GM18907 (cell line): Measurements from ENCODE around the gene PRKCZ.

Experiments used
- ATAC-seq: cut with Tn5 transposase; IDR thresholded peaks from one replicate; pipeline ENCODE4 v1.9.1; 2021; ENCODE audit warnings: mild to moderate bottlenecking, moderate library complexity; ENCODE audit not compliant: unreplicated experiment

The PRKCZ gene

DNA sequence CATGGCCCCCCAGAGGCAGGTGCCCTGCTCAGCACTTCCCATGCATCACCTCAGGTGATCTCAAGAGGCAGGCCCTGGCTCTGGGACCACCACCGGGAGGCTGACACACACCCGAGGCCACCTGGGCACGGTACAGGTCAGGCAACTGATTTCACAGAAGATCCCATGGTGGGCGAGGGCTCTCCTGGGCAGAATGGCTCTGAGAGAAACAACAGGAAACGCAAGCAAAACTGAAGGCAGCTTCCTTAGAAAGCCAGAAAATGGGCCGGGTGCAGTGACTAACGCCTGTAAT, 166.5 kb downstream of the PRKCZ start:
- no peak for ATAC-seq

DNA sequence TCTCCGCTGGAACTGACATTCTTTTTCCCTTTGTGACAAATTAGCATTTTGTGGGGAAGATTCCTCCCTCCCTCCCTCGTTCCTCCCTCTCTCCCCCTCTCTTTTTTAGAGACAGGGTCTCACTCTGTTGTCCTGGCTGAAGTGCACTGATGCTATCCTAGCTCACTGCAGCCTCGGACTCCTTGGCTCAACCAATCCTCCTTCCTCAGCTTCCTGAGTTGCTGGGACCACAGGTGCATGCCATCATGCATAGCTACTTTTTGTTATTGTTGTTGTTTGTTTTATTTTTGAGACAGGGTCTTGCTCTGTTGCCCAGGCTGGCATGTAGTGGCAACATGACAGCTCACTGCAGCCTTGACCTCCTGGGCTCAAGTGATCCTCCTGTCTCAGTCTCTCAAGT, 171.1 kb downstream of the PRKCZ start:
- ATAC-seq: no peak

DNA sequence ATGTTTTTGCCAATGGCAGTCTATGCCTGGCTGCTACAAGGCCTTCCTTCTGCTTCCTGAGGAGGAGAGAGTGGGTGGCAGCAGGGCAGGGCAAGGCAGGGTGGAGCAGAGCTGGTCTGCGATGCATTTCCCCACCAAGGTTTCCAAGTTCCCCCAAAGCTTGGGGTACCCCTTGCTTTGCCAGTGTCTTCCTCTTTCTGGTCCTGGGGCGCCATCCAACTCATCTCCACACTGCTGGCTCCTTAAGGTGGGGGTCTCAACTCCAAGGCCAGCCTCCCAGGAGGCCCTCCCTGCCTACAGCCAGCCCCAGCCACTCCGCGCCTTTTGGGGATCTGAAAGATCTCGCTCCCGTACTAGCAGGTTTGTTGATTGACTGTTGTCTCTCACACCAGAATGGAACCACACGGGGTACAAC, 174.0 kb downstream of the PRKCZ start:
- ATAC-seq: no peak

DNA sequence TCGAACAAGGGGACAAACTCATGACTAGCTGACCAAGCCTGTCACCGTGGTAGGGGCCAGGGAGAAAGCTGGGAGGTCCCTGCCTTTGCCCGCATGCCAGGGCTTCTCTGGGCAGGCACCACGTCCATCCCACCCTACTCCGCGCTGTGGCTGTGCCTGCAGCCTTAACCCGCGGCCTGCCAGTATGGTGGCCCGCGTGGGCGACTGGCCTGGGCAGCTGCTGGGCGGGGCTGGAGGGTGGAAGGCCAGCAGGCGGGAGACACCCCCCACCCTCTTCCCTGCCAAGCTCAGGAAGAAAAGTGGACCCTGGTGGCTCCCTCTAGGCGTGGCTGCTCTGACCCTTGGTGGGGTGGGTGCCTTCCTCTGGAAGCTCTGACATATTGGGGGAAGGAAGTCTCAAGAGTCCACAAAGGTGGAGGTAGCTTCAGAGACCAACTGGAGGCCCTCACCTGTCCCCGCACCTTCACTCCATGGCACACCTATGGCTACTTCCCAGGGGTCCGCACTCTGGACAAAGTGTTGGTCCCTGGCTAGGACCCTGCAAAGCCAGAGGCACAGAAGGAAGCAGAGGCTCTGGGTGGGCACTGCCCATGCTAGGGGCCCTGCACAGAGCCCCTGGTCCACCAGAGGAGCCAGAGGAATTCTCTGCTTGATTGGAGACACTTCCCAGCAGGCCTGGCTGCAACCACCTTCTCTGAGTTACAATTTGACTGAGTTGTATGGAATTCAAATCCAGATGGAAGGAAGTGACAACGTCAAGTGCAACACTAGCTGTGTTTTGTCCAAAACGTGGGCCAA, 174.6 kb downstream of the PRKCZ start:
- no peak for ATAC-seq

DNA sequence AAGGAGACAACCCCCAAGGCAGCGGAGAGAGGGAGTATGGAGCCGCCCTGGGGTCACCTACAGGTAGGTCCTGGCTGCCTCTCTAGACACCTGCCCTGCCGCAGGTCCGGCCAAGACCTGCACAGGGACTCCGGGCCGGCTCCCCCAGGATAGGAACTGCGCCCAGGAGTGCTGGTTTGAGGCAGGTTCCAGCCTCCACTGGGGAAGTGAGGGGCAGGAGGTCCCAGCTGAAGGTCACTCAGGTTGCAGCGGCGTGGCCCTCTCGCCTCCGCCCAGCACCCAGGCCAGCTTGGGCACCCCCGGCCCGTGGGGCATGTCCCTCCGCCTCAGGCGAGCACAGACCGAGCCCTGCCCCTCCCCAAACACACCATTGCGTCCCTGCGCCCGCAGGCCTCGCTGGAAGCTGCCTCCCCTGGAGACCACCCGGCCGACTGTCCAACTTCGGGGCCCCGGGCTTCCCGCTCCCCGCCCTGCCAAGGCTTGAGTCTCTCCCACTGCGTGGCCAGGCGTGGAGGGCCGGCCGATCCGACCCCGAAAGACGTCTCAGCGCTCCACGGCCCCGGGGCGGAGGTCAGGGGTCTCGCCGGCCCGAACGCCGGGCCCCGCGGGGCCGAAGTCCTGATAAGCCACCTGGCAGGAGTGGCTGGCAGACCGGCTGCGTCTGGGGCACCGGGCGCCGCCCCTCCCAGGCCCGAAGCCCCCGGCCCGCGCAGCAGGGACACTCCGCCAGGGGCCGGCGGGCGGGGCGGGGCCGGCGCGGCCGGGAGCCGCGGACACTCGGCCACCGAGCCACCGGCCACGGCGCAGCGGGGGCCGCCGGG, 176.5 kb downstream of the PRKCZ start:
- ATAC-seq: peak; percentile 1

DNA sequence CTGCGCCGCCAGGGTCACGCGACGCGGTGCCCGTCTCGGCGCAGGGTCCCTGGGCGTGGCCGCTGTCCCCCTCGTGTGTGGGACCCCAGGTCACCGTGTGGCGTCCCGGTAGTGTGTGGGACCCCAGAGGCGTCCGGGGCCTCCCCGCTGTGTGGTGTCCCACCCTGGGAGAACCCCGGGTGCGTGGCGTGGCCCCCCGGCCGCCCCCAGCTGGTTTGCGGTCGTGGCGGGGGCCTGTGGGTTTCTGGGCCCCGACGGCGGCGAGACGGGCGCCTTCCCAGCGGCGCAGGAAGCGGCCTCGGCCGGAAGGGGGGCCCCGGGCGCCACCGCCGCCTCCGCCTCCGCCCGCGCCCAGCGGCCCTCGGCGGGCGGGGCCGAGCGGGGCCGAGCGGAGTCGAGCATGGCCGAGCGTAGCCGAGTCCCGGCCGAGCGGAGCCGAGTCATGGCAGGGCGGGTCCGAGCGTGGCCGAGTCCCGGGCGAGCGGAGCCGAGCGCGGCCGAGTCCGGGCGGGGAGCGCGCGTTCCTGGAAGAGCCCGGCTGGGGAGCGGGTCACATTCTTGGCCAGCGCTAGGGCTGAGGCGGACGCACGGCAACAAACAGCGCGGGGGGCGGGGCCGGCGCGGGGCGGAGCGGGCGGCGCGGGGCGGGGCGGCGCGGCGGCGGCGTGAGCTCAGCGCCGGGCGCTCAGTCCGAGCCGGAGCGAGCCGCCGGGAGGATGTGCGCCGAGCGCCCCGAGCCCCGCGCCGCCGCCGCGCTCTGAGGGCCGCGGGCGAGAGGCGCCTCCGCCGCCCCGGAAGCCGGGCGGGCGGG, 177.3 kb downstream of the PRKCZ start:
- peak; percentile 85 for ATAC-seq

DNA sequence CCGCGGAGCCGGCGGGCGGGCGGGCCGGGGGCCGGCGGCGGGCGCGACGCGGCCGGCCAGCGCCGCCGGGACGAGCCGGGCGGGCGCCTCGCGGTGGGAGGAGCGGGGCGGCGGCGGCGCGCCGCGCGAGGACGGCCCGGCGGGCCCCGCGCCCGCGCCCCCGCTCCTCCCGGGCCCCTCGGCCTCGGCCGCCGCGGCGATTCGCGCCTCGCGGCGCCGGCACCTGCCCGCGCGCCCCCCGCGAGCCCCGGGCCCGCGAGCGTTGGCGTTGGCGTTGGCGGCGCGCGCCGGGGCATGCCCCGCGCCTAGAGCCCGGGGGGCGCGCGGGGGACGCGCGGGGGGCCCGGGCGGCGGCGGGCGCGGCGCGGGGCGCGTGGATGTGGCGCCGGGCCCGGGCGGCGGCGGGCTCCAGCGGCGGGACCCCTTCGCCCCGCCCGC, 178.0 kb downstream of the PRKCZ start, which contains the start of gene SKI:
Gene SKI (plus strand): TSS at position 163 of the 438 bp plus-strand sequence. CDS start 448 bp downstream, outside the sequence.
- ATAC-seq: no peak

DNA sequence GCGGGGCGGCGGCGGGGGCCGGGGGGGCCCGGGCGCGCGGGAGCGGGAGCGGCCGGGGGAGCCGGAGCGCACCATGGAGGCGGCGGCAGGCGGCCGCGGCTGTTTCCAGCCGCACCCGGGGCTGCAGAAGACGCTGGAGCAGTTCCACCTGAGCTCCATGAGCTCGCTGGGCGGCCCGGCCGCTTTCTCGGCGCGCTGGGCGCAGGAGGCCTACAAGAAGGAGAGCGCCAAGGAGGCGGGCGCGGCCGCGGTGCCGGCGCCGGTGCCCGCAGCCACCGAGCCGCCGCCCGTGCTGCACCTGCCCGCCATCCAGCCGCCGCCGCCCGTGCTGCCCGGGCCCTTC, 178.5 kb downstream of the PRKCZ start:
- ATAC-seq: no peak

DNA sequence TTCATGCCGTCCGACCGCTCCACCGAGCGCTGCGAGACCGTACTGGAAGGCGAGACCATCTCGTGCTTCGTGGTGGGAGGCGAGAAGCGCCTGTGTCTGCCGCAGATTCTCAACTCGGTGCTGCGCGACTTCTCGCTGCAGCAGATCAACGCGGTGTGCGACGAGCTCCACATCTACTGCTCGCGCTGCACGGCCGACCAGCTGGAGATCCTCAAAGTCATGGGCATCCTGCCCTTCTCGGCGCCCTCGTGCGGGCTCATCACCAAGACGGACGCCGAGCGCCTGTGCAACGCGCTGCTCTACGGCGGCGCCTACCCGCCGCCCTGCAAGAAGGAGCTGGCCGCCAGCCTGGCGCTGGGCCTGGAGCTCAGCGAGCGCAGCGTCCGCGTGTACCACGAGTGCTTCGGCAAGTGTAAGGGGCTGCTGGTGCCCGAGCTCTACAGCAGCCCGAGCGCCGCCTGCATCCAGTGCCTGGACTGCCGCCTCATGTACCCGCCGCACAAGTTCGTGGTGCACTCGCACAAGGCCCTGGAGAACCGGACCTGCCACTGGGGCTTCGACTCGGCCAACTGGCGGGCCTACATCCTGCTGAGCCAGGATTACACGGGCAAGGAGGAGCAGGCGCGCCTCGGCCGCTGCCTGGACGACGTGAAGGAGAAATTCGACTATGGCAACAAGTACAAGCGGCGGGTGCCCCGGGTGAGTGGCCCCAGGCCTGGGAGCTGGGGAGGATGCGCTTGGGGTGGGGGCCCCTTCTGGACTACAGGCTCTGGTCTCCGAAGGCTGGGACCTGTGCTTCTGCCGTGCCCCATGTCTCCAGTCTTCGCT, 179.0 kb downstream of the PRKCZ start:
- ATAC-seq: no peak

DNA sequence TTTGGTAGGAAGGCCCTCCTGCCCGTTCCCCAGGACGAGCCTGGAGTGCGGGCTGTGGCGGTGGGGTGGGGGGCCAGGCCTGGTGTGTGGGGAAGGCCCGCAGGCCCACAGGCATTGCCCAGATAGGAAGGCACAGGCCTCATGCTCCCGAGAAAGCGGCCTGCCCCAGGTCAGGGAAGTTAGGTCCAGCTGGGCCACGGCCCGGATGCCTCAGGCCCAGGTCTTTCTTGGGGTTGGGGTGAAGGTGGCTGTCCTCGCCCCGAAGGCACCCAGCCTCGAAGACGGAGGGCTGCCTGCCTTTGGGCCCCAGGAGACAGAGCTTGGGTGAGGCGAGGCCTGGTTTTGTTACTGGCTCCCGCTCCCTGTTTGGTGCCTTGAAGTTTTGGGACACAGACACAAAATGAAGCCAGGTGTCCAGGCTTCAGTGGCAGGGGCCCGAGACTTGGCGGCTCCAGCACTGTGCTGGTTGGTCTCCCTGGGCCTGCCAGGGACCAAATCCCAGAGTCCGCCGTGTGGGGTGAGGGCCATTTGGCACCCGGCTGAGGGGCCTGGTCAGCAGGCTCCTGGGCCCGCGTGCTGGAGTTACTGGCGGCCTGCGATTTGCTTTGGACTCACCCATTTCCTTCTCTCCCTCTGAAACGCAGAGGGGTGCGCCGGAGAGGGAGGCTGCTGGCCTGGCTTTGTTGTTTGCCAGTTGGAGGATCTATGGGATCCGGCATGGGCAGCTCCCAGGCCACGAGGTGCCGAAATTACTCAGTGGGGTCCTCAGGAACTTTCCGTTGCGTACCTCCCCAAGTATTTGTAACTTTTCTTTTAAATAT, 179.9 kb downstream of the PRKCZ start:
- ATAC-seq: no peak

DNA sequence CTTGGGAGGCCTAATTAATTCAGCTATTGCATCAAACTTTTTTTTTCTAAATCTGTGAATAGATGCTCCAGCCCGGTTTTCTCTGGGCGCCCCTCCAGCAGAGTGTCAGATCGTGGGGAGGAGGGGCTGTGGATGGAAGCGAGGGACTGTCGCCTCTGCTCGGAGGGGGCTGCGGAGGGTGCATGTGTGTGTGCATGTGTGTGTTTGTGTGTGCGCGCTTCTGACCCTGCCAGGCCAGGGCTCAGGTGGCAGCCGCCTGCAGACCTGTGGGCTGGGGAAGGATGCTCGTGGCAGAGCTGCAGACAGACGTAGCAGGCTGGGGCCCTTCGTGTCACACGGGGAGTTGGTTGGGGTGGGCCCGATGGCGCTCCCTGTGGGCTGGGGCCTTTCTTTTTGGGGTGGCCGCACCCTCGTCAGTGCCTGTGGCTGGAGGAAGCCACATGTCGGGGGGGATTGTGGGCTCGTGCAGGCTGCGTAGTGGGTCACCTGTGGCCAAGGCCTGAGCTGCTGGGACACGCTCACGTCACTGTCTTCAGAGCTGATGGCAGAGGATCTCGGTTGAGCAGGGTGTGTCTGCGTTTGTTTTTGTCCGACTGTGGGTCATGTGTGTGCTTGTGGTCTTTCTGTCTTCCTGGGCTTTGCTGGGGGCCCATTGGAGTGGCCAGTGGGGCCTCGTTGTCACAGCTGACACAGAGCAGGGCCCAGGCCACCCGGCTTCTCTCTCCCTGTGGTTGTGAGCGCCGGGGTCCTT, 180.7 kb downstream of the PRKCZ start:
- ATAC-seq: no peak

DNA sequence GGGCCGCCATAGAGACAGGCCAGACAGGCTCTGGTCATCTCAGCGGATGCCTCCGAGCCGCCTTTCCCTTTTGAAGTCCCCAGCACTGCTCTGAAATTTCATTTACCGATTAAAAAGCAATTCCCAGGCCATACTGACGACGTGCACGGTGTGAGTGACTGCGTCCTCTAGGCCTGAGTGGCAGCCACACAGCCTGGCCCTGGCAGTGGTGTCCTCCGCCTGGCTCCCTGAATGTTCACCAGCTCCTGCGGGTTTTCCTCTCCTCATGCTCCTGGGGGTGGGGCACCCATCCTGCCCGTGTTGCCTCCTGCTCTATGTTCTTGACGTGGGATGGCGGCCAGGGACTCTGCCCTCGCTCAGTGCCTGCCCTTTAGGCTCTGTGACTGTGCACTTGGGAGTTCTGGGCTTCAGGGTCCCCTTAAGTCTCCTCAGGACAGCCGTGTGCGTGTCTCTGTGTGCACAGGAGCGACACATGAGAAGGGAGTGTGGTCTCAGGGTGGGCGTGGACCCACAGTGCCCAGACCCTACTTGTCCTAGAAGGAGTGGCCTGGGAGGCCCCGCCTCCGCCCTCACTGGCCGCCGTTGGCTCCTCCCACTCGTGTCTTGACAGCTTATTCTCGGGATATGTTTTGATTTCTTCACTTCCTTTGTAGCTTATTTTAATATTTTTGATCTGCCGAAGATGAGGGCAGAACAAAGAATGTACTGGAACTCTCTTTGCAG, 181.5 kb downstream of the PRKCZ start:
- no peak for ATAC-seq

DNA sequence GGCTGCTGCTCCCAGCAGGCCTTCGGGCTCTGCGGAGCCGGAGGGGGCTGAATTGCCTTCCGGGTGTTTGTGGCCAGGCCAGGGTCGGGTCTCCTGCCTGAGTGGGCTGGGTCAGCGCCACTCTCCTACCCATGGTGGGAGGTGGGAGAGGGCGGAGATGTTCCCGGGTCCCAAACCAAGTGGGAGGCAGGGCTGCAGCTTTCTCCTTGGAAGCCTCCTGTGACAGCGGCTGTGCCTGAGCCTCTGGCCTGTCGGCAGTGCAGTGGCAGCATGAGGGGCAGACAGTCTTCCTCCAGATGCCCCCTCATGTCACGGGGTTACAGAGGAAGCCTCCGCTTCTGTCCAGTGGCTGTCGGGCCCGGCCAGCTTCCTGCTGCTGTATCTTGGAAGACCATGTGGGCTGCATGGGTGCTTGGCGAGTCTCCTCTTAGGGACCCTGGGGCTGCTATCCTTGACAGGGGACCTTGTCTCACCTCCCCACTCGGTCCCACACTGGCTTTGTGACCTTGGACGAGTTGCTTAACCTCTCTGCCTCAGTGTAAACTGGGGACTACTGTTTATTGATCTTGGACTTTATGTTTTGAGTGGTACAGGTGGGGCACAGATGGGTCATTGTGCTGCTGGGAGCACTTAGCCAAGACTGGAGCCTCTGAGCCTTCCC, 182.2 kb downstream of the PRKCZ start:
- no peak for ATAC-seq

DNA sequence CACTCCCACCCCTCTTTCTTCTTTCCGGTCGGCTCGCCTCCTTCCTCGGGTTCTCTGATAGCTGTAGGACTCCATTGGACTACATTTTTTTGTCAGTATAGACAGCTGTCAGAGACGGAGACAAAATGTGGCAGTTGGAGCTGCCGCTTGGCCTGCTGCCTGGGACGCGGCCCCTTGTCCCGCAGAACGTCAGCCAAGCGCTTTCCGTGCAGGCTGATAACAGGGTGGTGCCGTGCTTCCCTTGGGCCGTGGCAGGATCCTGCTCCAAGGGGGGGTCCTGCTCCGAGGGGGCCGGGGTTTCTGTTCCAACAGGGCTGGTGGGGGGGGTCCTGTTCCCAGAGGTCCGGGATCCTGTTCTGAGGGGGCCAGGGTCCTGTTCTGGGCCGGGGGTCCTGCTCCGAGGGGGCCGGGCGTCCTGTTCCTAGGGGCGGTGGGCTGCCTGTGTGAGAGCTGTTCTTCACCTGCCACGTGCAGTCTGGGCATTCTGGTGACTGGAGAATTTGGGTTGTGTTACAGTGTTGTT, 182.8 kb downstream of the PRKCZ start:
- no peak for ATAC-seq

DNA sequence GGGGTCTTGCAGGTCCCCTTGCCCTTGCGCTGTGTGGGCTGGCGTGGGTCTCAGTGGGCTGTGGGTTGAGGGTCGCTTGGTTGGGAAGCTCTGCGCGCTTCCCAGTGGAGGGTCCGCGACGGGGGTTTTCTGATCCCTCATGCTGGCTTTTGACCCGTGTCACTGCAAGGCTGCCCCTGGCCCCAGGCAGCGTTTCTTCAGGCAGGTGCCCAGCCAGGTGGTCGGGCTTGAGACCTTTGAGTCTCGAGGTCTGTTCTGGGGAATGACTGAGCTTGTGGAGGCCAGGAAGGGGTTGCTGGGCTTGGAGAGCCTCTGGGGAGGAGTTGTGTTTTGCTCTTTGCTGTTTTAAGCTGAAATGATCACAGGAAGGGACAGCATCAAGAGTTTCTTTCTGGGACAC, 183.3 kb downstream of the PRKCZ start:
- ATAC-seq: no peak

DNA sequence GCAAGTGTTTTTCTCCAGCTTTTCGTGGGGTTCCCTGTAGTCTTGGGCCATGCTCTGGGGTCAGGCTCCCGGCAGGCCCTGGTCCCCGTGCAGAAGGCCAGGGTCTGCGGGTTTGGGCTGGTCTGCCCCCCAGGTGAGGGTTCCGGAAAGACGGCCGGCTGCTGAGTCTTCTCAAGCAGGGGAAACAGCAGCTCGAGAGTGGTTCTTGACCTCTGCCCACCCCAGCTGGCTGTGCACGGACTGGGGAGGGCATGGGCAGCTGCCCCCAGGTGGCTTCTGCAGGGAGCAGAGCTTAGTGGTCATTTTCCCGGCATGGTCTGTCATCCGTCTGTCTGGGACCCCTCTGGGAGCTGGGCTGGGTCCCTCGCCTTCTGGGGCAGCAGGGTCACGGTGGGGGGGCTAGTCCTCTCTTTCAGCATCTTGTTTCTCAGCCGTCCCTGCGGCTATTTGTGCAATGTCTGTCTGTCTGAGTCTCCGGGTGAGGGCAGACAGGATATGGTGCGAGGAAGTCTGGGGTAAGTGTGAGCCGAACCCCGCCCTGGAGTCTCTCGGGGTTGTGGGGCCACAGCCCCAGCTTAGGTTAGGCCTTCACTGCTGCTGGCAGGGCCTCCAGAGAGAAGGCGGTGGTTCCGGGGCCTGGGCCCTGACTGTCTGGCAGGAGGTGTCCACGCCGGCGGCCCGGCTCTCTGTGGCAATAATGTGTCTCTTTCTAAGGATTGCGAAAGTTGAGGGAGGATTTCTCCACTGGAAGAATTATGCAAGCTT, 184.0 kb downstream of the PRKCZ start:
- no peak for ATAC-seq

DNA sequence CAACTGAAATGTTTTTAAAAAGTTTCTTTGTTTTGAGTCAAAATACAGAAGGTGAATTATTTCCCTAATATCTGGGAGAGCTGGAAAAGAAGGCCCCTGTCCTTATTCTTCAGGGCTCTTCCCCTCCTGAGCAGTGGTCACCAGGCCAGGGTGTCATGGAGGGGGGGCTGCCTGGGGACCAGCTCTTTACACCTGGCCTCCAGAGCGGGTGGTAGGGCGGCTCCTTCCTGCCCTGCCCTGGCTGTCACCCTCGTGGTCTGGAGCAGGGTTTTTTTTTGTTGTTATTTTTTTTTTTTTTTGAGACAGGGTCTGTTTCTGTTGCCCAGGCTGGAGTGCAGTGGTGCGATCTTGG, 184.5 kb downstream of the PRKCZ start:
- no peak for ATAC-seq
